ENCODE measurements around the gene CCDC9B.

The CCDC9B gene

GRCh38 chr15:40329804-40330203 lies 10.9 kb downstream of the CCDC9B start:
- DNase-seq: peak; percentile 68

- DNase-seq: no peak
Measured at GRCh38 chr15:40328751-40329150, 12.0 kb downstream of the CCDC9B start.

GRCh38 chr15:40328176-40328575 lies 12.6 kb downstream of the CCDC9B start:
- DNase-seq: peak; percentile 75

- no peak for DNase-seq
Measured at GRCh38 chr15:40327457-40327856, 13.3 kb downstream of the CCDC9B start.

GRCh38 chr15:40325700-40326099 lies 15.0 kb downstream of the CCDC9B start:
- no peak for DNase-seq

GRCh38 chr15:40325188-40325587 lies 15.6 kb downstream of the CCDC9B start:
- DNase-seq: no peak

- no peak for DNase-seq
Measured at GRCh38 chr15:40323953-40324937, 16.5 kb downstream of the CCDC9B start.

- peak; percentile 96 for DNase-seq
Measured at GRCh38 chr15:40323239-40323952, 17.3 kb downstream of the CCDC9B start, which contains the start of gene INAFM2. Gene INAFM2 (plus strand): TSS chr15:40323692. CDS start chr15:40324056, 364 bp downstream.

GRCh38 chr15:40322531-40323238 lies 18.1 kb downstream of the CCDC9B start:
- DNase-seq: peak; percentile 81

GRCh38 chr15:40320931-40321371 lies 19.8 kb downstream of the CCDC9B start:
- DNase-seq: peak; percentile 68

- no peak for DNase-seq
Measured at GRCh38 chr15:40320409-40320808, 20.3 kb downstream of the CCDC9B start.

GRCh38 chr15:40317580-40317979 lies 23.2 kb downstream of the CCDC9B start:
- no peak for DNase-seq

- DNase-seq: no peak
Measured at GRCh38 chr15:40316931-40317330, 23.8 kb downstream of the CCDC9B start.

GRCh38 chr15:40314723-40315276 lies 25.9 kb downstream of the CCDC9B start:
- peak; percentile 71 for DNase-seq

- DNase-seq: peak; percentile 59
Measured at GRCh38 chr15:40313531-40314398, 27.0 kb downstream of the CCDC9B start.

- DNase-seq: no peak
Measured at GRCh38 chr15:40312370-40313158, 28.2 kb downstream of the CCDC9B start.

- no peak for DNase-seq
Measured at GRCh38 chr15:40310993-40311392, 29.7 kb downstream of the CCDC9B start.

- DNase-seq: no peak
Measured at GRCh38 chr15:40310001-40310959, 30.5 kb downstream of the CCDC9B start.

- no peak for DNase-seq
Measured at GRCh38 chr15:40309344-40309862, 31.3 kb downstream of the CCDC9B start.

All from fibroblast of skin of back (primary cell).